ENCODE results near the gene COL27A1.
A peak's percentile ranks its signal among the peaks of the same experiment; 100 is the strongest.

The COL27A1 gene

GRCh38 chr9:114284316-114285060 lies 129.2 kb downstream of the COL27A1 start:
- DNase-seq (ENCODE audit: low read depth) = no peak
- no peak overlapping the region for H3K4me3 ChIP-seq (ENCODE audit: control insufficient read depth, low read depth, low read length)
- no peak for TF ChIP-seq CTCF (IDR thresholded peaks at IDR 0.05; ENCODE audit: control insufficient read depth, insufficient read depth, low read depth, low read length, missing control alignments)

- no peak overlapping the region for H3K4me3 ChIP-seq (ENCODE audit: control insufficient read depth, low read depth, low read length)
- peak; percentile 28 for TF ChIP-seq CTCF (IDR thresholded peaks at IDR 0.05; ENCODE audit: control insufficient read depth, insufficient read depth, low read depth, low read length, missing control alignments)
- no peak for DNase-seq (ENCODE audit: low read depth)
Measured at GRCh38 chr9:114285166-114285867, 130.0 kb downstream of the COL27A1 start.

- H3K4me3 ChIP-seq (ENCODE audit: control insufficient read depth, low read depth, low read length) = no peak overlapping the region
- no peak for TF ChIP-seq CTCF (IDR thresholded peaks at IDR 0.05; ENCODE audit: control insufficient read depth, insufficient read depth, low read depth, low read length, missing control alignments)
- DNase-seq (ENCODE audit: low read depth) = no peak
Measured at GRCh38 chr9:114286146-114286679, 130.9 kb downstream of the COL27A1 start.

GRCh38 chr9:114287001-114287762 lies 131.8 kb downstream of the COL27A1 start:
- no peak overlapping the region for H3K4me3 ChIP-seq (ENCODE audit: control insufficient read depth, low read depth, low read length)
- no peak for TF ChIP-seq CTCF (IDR thresholded peaks at IDR 0.05; ENCODE audit: control insufficient read depth, insufficient read depth, low read depth, low read length, missing control alignments)
- no peak for DNase-seq (ENCODE audit: low read depth)

- H3K4me3 ChIP-seq (ENCODE audit: control insufficient read depth, low read depth, low read length) = no peak overlapping the region
- TF ChIP-seq CTCF (IDR thresholded peaks at IDR 0.05; ENCODE audit: control insufficient read depth, insufficient read depth, low read depth, low read length, missing control alignments) = no peak
- no peak for DNase-seq (ENCODE audit: low read depth)
Measured at GRCh38 chr9:114287763-114288192, 132.4 kb downstream of the COL27A1 start.
